GM12874 (cell line): Measurements from ENCODE around the gene KRTAP11-1.

Experiments
- CTCF ChIP-seq: IDR thresholded peaks from 2 replicates; pipeline ENCODE4 v1.5.1; 2011; ENCODE audit warnings: low read depth, mild to moderate bottlenecking, control low read depth, low read length, moderate library complexity; ENCODE audit not compliant: insufficient read depth

The KRTAP11-1 gene

GRCh38 chr21:30874526-30874925, 6.9 kb downstream of the KRTAP11-1 start:
- no peak for TF ChIP-seq CTCF

DNA sequence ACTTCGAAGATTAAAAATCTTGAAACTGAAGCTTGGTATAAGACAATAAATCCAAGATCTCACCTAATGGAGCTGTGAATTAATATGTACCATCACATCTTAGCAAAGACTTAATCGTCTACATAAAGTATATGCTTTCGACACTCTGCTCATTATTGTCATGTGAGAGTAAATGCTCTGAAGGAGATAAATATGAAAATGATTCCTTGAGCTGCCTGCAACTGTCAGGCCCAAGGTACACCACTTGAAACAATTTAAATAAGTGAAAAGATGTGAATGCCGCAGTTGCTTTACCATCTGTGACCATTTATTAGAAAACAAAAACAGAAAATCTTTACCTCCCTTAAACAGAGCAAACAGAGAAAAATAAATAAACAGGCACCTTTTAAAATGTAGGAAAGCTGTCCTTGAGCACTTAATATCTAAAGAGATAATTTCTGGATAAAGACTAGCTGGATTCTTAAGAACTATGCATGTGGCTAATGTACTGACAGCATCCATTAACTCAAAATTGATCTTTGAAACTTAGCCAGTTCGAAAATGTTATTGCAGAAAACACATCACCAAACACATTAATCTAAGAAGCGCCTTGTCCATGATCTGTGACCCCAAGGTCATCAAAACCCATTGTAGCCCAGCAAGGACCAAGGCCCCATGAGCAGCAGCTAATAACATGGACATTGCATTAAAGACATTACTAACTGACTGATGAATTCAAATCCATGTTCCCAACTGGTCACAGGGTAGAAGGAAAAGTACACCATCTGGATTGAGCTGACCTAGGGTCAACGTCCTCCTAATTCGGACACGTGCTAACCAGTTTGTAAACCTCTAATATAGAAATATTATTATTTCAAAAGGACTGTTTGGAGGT, 33.5 kb downstream of the KRTAP11-1 start:
- TF ChIP-seq CTCF, result no peak

- no peak for TF ChIP-seq CTCF
These were observed 38.4 kb downstream of the KRTAP11-1 start for GRCh38 chr21:30842990-30843389.

DNA sequence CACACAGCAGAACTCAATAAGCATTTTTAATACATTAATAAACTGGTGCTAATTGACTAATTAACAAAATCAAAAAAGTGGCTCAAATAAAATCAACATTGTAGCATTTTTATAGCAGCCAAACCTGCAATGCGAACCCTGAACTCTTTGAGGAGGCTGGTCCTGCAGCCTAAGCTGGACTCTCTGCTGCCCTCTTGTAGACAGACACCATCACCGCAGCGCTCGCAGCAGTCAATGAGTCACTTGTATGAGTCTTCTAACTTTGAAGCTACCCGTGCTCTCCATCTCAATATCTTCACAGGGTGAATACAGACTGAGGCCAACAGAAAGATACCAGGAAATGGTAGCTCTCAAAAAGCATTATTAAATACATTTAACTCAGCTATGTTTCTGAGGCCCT, 42.1 kb downstream of the KRTAP11-1 start:
- TF ChIP-seq CTCF, result peak; percentile 28; the same call in 1 of the 2 replicates

- no peak for TF ChIP-seq CTCF
These were observed 42.8 kb downstream of the KRTAP11-1 start for GRCh38 chr21:30838536-30838935.

- TF ChIP-seq CTCF, result peak; percentile 37; the same call in 1 of the 2 replicates
These were observed 50.1 kb downstream of the KRTAP11-1 start for GRCh38 chr21:30831194-30831765.
